Activated CD8-positive, alpha-beta memory T cell treated with anti-CD3 and anti-CD28 coated beads for 48 hours (primary cell): ENCODE results near the gene WDR35.
A peak's percentile ranks its signal among the peaks of the same experiment; 100 is the strongest.
"Not testable (repeated sequence)": the region's sequence is repeated elsewhere in the genome, so short reads cannot be mapped to it uniquely, and the experiment has no call there.

Experiments
- DNase-seq, 3 experiments: peaks; one replicate each; pipeline ENCODE4 v3.0.0-alpha.2; 2020; ENCODE audit warnings: low read depth in 2 of 3, low spot score in 2 of 3

The WDR35 gene

DNA sequence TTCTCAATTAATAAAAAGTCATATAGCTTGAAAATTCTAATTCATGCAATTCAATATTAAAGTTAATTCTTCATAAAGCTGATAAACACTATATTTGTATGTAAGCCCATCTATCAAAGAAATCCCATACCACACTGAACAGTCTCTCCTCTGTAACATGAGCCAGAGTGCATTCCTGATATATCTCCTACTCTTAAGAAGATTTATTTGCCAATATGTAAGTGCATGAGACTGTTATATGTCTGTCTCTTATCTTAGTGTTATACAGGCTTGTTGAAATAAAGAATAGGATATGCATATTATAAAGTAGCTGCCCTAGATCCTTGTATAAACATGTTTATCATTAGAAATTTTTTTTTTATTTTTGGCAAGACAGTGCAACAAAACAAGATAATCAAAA is 47.7 kb downstream of the WDR35 start:
- no peak for DNase-seq

DNA sequence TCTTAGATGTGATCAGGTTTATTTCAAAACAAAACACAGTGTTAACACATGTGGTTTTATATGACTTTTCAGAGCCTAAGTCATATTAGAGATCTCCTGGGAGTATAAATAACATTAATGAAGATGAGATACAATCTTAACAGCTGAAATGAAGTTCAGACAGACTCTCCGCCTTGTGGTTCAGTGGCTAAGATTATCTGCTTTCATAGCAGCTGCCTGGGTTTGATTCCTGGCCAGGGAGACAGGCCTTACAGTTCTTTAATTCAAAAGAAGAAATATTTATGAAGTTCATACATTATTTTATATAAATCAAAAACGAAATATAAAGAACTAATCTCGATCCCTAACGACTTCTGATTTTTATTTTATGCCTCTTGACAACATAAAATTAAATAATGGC is 52.9 kb downstream of the WDR35 start:
- no peak for DNase-seq

DNA sequence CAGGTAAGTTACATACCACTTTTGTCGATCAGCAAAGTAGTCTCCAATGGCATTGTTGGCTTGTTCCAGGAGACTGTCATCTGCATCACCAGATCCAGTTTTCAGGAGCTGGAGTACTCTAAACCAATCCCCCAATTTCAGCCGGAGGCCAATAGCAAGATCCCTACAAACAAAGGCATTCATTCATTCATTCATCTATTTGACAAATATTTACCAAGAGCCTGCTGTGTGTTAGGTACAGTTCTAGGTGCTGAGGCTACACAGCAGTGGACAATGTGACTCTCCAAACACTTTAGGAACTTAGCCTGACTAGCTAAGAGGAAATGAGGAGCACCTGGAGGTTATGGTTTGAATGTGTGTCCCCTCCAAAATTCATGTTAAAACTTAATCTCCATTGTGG is 53.7 kb downstream of the WDR35 start:
- DNase-seq, result no peak

DNA sequence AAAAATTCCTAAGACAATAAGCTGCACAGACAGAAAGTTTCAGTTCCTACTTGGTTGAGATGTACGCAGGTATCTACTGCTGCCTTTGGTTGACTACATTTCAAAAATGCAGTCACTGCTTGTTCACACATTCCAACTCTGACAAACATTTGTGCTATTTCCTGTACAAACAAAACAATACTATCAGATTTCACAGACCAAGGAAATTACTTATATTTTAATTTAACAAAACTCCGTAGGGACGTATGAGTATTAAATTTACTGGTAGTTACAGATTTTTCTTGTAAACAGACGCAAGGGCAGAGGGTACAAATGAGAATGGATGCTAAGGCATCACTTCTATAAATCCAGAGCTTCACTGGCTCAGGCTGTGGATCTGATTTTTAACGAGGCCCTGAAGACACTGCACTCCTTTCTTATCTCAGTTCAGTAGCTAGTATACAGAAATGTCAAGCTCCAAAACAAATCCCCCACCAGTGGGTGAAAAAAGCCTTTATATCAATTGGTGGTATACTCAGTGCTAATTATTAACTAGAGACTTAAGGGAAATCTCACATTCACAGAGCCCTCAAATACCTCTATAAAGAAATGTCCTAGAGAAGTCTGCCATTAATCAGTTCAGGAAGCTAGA is 56.4 kb downstream of the WDR35 start:
- no peak for DNase-seq

DNA sequence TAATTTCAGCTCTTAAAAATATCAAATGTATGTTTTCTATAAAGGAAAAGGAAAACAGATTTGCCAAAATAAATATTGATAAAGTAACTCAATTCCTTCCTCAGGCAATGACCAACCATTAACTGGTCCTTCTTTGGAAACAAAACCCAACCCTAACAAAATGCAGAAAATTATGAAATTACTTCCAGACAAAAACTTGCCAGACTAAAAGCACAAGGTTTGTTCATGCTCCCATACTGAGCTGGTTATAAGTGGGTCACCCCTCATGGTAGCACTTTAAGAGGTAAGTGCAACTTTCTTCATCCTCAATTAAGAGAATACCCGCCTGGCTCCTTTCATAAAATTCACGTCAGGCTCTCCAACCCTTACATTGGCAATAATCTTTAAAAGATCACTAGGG is 57.0 kb downstream of the WDR35 start:
- DNase-seq, result no peak

DNA sequence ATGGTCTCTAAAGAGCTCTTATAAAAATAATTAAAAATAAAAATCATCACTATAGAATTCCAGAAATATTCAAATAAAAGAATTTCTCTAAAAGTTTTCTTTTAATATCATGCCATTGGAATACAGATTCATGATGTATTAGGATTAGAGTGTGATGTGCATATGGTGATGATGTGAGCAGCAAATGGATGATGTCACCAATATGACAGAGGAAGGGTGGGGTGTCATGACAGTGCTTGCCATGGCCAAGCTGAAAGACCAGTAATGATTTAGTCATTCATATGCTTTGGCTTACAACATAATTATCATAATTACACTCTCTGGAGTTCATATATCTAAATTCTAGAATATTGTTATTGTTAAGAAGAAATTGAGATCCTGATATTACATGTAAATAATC is 60.7 kb downstream of the WDR35 start:
- no peak for DNase-seq

DNA sequence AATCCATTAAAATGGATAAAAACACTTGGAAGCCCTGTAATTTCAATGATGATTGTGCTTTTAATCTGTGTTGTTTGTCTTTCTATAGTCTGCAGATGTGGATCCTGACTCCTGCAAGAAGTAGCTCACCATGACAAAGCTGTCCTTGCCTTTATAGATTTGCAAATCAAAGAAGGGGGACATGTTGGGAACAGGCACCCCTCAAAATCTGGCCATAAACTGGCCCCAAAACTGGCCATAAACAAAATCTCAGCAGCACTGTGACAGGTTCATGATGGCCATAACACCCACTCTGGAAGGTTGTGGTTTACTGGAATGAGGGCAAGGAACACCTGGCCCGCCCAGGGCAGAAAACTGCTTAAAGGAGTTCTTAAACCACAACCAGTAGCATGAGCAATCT is 62.1 kb downstream of the WDR35 start:
- not testable (repeated sequence) for DNase-seq

DNA sequence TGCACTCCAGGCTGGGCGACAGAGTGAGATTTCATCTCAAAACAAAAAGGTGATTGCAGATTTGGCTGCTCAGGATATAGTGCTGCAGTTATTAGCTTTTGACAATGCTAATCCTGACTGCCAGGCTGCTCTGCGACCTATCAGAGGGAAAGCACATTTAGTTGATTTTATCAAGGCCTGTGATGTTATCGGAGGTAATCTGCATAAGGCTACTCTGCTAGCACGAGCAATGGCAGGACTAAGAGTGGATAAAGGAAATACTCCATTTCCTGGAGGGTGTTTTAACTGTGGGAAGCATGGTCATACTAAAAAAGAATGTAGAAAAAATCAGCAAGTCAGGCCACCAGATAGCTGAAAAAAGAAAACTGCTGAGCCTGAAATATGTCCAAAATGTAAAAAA is 65.4 kb downstream of the WDR35 start:
- not testable (repeated sequence) for DNase-seq

DNA sequence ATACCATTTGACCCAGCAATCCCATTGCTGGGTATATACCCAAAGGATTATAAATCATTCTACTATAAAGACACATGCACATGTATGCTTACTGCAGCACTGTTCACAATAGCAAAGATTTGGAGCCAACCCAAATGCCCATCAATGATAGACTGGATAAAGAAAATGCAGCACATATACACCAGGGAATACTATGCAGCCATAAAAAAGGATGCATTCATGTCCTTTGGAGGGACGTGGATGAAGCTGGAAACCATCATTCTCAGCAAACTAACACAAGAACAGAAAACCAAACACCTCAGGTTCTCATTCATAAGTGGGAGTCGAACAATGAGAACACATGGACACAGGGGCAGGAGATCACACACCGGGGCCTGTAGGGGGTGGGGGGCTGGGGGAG is 67.7 kb downstream of the WDR35 start:
- DNase-seq, result not testable (repeated sequence)

DNA sequence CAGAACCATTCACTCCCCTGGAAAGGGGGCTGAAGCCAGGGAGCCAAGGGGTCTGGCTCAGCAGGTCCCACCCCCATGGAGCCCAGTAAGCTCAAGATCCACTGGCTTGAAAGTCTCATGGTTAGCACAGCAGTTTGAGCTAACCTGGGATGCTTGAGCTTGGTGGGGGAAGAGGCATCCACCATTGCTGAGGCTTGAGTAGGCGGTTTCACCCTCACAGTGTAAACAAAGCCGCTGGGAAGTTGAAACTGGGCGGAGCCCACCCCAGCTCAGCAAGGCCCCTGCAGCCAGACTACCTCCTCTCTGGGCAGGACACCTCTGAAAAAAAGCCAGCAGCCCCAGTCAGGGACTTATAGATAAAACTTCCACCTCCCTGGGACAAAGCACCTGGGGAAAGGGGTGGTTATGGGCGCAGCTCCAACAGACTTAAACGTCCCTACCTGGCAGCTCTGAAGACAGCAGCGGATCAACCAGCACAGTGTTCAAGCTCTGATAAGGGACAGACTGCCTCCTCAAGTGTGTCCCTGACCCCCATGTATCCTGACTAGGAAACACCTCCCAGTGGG is 73.4 kb downstream of the WDR35 start:
- DNase-seq, result no peak

DNA sequence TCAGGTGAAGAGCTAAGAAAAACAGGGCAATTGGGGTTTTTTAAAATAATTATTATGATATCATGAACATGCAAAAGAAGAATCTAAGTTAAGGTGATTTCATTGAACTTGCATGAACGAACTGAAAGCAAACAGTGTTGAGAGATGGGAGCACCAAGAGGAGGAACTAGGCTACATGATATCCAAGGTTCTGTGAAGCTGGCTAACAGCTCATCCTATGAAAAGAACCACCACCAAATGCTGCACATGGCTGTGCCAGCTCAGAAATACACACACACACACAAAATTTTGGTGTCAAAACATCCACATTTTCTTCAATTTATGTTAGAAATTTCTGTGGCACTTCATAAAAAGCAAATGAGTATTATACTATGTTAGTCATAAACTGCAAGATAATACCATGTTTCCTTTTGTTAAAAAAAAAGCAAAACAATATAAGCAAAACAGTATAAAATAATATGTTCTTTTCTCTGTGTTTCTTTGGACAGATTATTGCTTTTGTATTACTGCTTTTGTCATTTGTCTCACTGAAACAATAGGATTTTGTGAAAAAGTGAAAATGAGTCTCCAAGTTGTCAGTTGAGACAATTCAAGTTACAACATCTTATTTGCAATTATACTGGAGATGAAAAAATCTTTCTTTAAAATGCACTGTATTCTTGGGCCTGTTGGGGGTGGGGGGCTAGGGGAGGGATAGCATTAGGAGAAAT is 75.5 kb downstream of the WDR35 start:
- DNase-seq, result no peak

DNA sequence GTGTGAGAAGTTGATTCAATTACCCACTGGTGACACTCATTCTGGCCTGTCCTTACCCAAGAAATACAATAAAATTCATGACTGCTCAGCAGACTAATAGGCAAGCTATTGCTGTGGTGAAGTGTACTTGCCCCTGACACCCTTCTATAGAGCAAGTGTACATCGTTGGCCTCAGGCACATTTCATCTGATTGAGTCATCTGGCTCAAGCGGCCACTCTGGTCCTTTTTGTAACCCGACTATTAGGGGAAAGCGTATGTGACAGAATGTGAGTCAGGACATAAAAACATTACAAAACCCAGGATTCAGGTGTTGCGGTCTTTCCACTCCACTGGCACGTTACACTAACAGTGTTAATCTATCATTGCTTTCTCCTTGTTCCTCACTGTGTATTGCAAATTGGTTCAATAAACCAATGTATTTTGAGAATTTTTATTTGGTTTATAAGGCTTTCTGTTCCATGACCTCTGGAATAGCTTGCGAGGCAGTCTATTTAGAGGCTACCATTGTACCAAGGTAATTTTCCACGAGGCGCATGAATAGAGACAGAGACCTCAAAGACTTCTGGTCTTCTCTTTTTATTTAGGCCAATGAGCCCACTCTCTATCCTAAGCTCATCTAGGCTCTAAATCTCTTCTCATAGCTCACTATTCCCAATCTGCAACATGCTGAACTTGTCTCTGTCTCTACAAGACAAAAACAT is 77.9 kb downstream of the WDR35 start:
- DNase-seq, result no peak

DNA sequence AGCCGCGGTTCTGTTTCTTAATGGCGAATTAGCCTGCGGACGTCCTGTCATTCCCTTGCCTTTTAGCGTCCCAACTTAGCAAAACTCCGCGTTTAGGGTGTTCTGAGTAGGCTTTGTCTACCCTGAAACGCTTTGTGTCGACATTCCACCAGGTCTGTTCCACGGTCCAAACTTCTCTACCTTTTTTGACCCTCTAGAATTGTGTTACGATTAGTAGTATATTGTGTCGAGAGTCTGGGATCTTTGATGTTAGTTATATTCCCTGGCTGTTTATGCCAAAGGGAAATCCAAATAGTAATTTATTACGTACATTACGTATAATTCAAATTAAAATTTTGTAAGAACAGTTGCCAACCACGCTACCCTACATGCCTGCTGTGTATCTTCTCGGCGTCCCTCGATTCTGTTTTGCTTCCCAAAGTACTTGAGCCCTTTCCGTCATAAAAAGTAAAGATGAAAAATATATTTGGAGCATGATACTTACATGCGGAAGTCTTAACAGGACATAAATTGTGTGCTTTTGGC is 87.6 kb downstream of the WDR35 start:
- DNase-seq, result no peak

DNA sequence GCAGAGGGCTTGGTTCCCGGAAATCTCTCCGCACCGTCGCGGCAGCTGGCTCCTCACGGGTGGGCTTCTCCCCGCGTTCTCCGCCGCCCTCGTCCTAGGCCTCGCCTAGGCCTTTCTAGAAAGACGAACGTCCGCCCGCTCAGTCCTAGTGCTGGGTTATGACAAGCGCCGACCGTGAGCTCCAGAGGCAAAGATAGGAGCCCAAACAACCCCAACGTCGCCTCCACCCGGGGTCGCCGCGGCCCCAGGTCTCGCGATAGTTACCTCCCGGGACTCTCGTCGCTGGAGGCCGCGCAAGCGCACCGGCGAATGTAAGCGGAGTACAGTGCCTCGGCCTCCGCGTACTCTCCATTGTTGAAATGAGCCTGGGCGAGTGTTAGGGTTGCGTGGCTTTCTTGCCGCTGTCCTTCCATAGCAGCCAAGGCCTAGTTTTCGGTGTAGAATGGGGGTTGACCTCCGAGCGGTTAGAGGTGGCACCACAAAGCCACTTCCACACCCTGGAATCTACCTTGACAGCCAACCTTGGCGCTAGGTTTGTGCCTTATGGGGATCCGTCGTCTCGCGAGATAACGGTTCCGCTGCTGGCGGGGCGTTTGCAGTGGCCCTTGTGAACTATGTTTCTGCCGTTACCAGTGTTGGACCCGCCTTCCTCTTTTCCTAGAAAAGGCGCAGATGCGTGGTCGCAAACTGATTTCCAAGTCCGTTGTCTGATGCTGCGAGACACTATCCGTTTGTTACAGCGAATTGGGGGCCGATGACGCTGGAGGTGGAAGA is 88.3 kb downstream of the WDR35 start, which contains the start of gene TTC32:
Gene TTC32 (minus strand): TSS at position 542 of the 774 bp plus-strand sequence. CDS start 129 bp downstream, at position 413.
- DNase-seq, result peak; percentile 79 to 85 (median 83)

DNA sequence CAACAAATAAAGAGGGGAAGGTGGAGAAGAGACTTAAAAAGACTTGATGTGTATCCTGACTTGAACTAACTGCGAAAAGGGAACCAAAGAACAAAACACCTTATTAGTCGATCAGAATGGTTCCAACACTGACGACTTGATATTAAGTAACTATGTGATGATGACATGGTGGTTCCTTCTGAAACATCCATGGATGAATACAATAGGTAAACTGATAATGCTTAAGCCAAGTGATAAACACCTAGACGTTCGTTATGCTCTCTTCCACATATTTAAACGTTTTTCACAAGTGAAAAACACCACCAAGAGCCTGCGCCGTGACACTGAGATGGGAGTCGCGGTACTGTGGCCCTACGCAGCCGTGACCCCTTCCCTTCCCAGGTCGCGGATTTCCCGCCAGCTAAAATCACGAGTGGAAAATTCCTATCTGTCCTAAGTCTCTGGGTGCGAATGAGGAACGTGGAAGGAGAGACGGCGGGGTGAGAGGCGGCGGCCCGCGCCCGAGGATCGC is 88.9 kb downstream of the WDR35 start:
- no peak for DNase-seq

DNA sequence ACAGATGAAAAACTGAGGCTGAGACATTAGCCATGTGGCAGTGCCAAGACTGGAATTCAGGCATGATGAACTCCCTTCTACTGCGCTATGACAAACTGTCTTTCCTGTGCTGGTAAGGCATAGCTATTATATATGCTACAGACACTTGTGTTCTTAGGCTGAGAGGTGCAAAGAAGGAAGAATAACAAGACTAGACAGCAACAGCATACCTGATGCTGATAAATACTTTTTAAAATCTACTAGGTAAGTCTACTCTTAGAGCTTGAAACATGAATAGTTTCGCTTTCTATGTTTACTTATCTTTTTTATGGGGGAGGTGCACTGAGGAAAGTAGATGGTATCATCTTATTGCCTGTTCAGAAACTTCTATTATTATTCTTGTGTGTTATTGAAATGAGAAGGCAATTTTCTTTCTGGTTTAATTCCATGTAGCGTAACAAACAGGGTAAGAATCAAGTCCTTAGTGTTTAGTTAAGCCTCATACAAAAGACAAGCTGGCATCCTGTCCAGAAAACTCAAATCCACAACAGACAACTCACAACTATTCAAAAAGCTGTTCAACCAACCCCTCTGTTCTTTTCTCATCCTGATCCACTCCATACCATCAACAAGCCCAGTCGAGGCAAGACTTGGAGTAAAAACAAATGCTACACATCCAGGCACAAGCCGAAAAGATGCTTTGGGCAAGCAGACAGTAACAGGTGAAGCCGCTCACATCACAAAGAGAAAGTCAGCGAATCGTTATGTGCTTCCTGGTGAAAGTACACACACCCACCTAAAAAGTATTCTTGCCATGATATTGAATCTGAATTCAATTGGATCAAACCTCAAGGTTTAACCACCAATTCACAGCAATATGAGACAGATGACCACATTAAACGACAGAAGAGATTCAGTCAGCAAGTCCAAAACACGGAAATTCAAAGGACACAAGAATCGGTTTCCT is 89.6 kb downstream of the WDR35 start:
- DNase-seq, result no peak

DNA sequence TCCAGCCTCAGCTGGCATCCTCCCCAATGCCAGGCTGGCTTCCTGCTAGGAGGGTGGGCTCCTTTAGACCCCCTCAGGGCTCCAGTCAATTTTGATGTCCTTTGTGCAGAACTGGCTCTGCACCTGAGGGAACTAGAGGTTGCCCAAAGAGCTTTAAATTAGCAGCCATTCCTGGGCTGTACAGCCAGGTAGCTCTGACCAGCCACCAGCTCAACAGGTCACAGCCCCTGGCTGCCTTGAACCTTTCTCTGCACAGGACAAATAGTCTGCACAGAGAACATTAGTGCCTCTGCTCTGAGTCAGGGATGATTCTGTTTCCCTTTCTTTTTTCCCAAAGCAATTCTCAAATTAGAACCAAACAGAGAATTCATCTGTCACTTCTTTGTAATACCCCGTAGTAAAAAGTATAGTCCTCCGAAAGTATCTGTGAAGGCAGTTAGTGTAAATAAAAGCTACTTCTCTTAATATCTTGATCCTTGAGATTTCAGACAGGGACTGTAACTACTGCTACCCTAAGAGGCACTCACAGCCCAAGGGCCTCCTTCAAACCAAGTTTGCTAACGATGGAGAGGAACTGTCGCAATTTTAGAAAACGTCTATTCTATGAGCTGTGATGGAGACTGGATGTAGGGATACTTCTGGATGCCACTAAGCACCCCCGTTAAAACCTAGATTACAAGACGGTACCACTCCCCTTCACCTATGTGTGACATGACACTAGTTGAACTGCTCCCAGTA is 91.1 kb downstream of the WDR35 start:
- DNase-seq, result no peak

DNA sequence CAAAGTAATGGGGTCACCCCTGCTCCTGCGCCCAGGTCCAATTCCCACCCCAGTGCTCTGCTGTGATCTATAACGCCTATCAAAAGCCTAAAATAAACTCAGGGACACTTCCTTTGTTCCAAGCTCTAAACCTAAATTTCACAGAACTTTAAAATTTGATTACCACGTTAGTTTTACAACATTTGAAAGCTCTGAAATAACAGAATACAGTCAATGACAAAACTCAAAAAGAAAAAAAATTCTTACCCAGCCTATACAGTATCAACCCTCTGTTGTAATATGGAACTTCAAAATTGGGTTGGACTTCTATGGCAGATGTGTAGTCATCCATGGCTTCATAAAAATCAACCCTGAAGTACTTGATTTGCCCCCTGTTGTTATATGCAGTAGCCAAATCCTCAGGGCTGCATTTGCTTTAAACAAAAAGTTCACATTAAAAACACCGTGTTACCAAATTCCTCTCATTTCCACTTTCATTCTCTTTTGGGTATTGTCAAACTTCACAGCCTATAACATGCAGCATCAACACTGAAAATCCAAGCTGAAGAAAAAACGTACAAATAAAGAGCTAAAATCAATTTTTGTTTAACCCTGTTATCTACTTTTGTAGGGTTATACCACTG is 92.2 kb downstream of the WDR35 start:
- DNase-seq, result no peak
